GM19397 (cell line): ENCODE measurements around the gene SLC12A5.
A peak's percentile ranks its signal among the peaks of the same experiment; 100 is the strongest.
"Not testable (repeated sequence)": the region's sequence is repeated elsewhere in the genome, so short reads cannot be mapped to it uniquely, and the experiment has no call there.

Experiments
- ATAC-seq: cut with Tn5 transposase; IDR thresholded peaks from one replicate; pipeline ENCODE4 v1.9.1; 2021; ENCODE audit warnings: mild to moderate bottlenecking, moderate library complexity; ENCODE audit not compliant: unreplicated experiment

The SLC12A5 gene

GRCh38 chr20:46073443-46073842 lies 44.4 kb downstream of the SLC12A5 start:
- no peak for ATAC-seq

- no peak for ATAC-seq
Measured at GRCh38 chr20:46074006-46074405, 45.0 kb downstream of the SLC12A5 start.

- ATAC-seq = no peak
Measured at GRCh38 chr20:46076806-46077205, 47.8 kb downstream of the SLC12A5 start.

- no peak for ATAC-seq
Measured at GRCh38 chr20:46077642-46078305, 48.8 kb downstream of the SLC12A5 start.

GRCh38 chr20:46078954-46079353 lies 49.9 kb downstream of the SLC12A5 start:
- ATAC-seq = no peak

- no peak for ATAC-seq
Measured at GRCh38 chr20:46081074-46081473, 52.1 kb downstream of the SLC12A5 start.

GRCh38 chr20:46083101-46083500 lies 54.1 kb downstream of the SLC12A5 start:
- no peak for ATAC-seq

- no peak for ATAC-seq
Measured at GRCh38 chr20:46083531-46084061, 54.6 kb downstream of the SLC12A5 start.

- no peak for ATAC-seq
Measured at GRCh38 chr20:46084805-46085178, 55.8 kb downstream of the SLC12A5 start.

GRCh38 chr20:46085179-46085851 lies 56.3 kb downstream of the SLC12A5 start:
- no peak for ATAC-seq

- no peak for ATAC-seq
Measured at GRCh38 chr20:46087161-46087560, 58.1 kb downstream of the SLC12A5 start.

GRCh38 chr20:46088409-46089166 lies 59.6 kb downstream of the SLC12A5 start:
- ATAC-seq = no peak

GRCh38 chr20:46089167-46089416 lies 60.1 kb downstream of the SLC12A5 start:
- peak; percentile 27 for ATAC-seq

GRCh38 chr20:46089417-46090388 lies 60.7 kb downstream of the SLC12A5 start, which contains the start of gene NCOA5:
Gene NCOA5 (minus strand): TSS chr20:46089962. CDS start chr20:46079424, 10,538 bp downstream.
- ATAC-seq = peak; percentile 90

GRCh38 chr20:46091622-46092535 lies 62.9 kb downstream of the SLC12A5 start:
- not testable (repeated sequence) for ATAC-seq

GRCh38 chr20:46093531-46093930 lies 64.5 kb downstream of the SLC12A5 start:
- ATAC-seq = no peak

- ATAC-seq = peak; percentile 53
Measured at GRCh38 chr20:46099491-46100287, 70.7 kb downstream of the SLC12A5 start.

- ATAC-seq = not testable (repeated sequence)
Measured at GRCh38 chr20:46100444-46100843, 71.4 kb downstream of the SLC12A5 start.

GRCh38 chr20:46100988-46101387 lies 72.0 kb downstream of the SLC12A5 start:
- no peak for ATAC-seq
